A549 (cell line): Measurements from ENCODE around the gene PLA2G4F. TPM values are rescaled to one million over a fixed set of nuclear protein-coding genes. Genes with fewer than 3 reads are reported as not detected.

ENCODE experiments used
- ATAC-seq, 2 experiments: fragments of 200-7000 bp in 1 of 2; fragments of >200 bp in 1 of 2; cut with Nextera tagmentation in 1 of 2; cut with Tn5 transposase in 1 of 2; 3 replicates each; pipeline versions ENCODE4 v1.8.0 to v1.9.1; 2018 to 2020; ENCODE audit warnings: mild to moderate bottlenecking in 1 of 2, moderate library complexity in 1 of 2
- CTCF ChIA-PET: fragments of 300-600 bp; sonication (Branson Sonifier 250); formaldehyde crosslinking; extraction: SDS; loops from one replicate; lab custom pipeline; 2021; ENCODE audit warnings: antibody characterized with exemption, inconsistent platforms; lab: Yijun Ruan, JAX
- POLR2A ChIA-PET: fragments of 350-600 bp; formaldehyde crosslinking; extraction: SDS; loops from one replicate; lab custom pipeline; 2021; ENCODE audit warnings: antibody characterized with exemption, inconsistent platforms; lab: Yijun Ruan, JAX
- DNase-seq, 2 experiments: peaks; one replicate each; pipeline versions ENCODE4 v3.0.0 to v3.0.0-alpha.2; 2011 to 2016; ENCODE audit warnings: low read depth in 1 of 2, low spot score in 1 of 2
- FAIRE-seq: peaks from 2 replicates; lab custom pipeline; 2011; peaks lifted over from hg19 to GRCh38; lab: Jason Lieb, UNC
- H3K27ac ChIP-seq, 2 experiments: fragments of >200 bp; sonication (Bioruptor Twin); formaldehyde crosslinking; 3 replicates each; pipeline ENCODE4 v1.5.1; 2016 to 2017
- H3K4me1 ChIP-seq: fragments of >200 bp; sonication (Bioruptor Twin); formaldehyde crosslinking; 3 replicates; pipeline ENCODE4 v1.6.1; 2016
- H3K4me2 ChIP-seq: fragments of >200 bp; sonication (Bioruptor Twin); formaldehyde crosslinking; 3 replicates; pipeline ENCODE4 v1.6.1; 2016
- H3K4me3 ChIP-seq: fragments of >200 bp; sonication (Bioruptor Twin); formaldehyde crosslinking; 3 replicates; pipeline ENCODE4 v1.5.1; 2016
- H3K9me3 ChIP-seq: fragments of >200 bp; sonication (Bioruptor Twin); formaldehyde crosslinking; 3 replicates; pipeline ENCODE4 v1.6.1; 2016
- BCL3 ChIP-seq: fragments of >200 bp; sonication (Bioruptor Twin); formaldehyde crosslinking; IDR thresholded peaks from 3 replicates; pipeline ENCODE4 v1.6.1; 2016
- EHMT2 ChIP-seq: fragments of 200-600 bp; sonication (generic); IDR thresholded peaks from 2 replicates; pipeline ENCODE4 v1.6.1; 2016; ENCODE audit warnings: antibody characterized with exemption, low read depth, mild to moderate bottlenecking, moderate library complexity
- HOXA7 ChIP-seq: fragments of 250-450 bp; sonication (Bioruptor Pico); IDR thresholded peaks from 2 replicates; pipeline ENCODE4 v1.5.0; 2020; ENCODE audit warnings: mild to moderate bottlenecking, moderate library complexity
- HOXB13 ChIP-seq: fragments of 250-450 bp; sonication (Bioruptor Pico); IDR thresholded peaks from 2 replicates; pipeline ENCODE4 v1.5.0; 2020; ENCODE audit warnings: low read depth, mild to moderate bottlenecking, moderate library complexity
- MYC ChIP-seq: IDR thresholded peaks from 2 replicates; pipeline ENCODE4 v1.6.1; 2012; ENCODE audit warnings: mild to moderate bottlenecking, inconsistent platforms, low read length, improper control_type of control experiment, borderline replicate concordance
- NFE2L2 ChIP-seq: fragments of 150-350 bp; conservative IDR thresholded peaks from 2 replicates; pipeline ENCODE4 v1.6.1; 2014; ENCODE audit warnings: low read length
- NR3C1 ChIP-seq: fragments of >200 bp; sonication (Bioruptor Twin); formaldehyde crosslinking; IDR thresholded peaks from 3 replicates; pipeline ENCODE4 v1.6.1; 2017
- POLR2AphosphoS2 ChIP-seq: conservative IDR thresholded peaks from 2 replicates; pipeline ENCODE4 v1.6.1; 2012; ENCODE audit warnings: low read length, improper control_type of control experiment, inconsistent platforms
- RAD21 ChIP-seq, 2 experiments: fragments of >200 bp in 1 of 2; sonication (Bioruptor Twin) in 1 of 2; formaldehyde crosslinking in 1 of 2; IDR thresholded peaks in 1 of 2; conservative IDR thresholded peaks in 1 of 2; 2 replicates in 1 of 2; 3 replicates in 1 of 2; pipeline ENCODE4 v1.6.1; 2012 to 2018; ENCODE audit warnings: inconsistent platforms in 1 of 2
- RCOR1 ChIP-seq: fragments of 150-350 bp; IDR thresholded peaks from 2 replicates; pipeline ENCODE4 v1.6.1; 2014; ENCODE audit warnings: antibody characterized with exemption, low read length, low read depth
- RNF2 ChIP-seq: fragments of 200-600 bp; sonication (generic); IDR thresholded peaks from 2 replicates; pipeline ENCODE4 v1.6.1; 2016; ENCODE audit warnings: low read depth, mild to moderate bottlenecking, antibody characterized with exemption, moderate library complexity, borderline replicate concordance
- TP53 ChIP-seq: fragments of 250-450 bp; sonication (Bioruptor Pico); IDR thresholded peaks from 2 replicates; pipeline ENCODE4 v1.5.0; 2021; ENCODE audit warnings: mild to moderate bottlenecking, moderate library complexity
- USF2 ChIP-seq: fragments of 450-650 bp; IDR thresholded peaks from 2 replicates; pipeline ENCODE4 v1.6.1; 2014; ENCODE audit warnings: antibody characterized with exemption
- ZC3H11A ChIP-seq: fragments of 450-650 bp; IDR thresholded peaks from 2 replicates; pipeline ENCODE4 v1.6.1; 2014; ENCODE audit warnings: antibody characterized with exemption, mild to moderate bottlenecking
- ZNF302 ChIP-seq: fragments of 250-450 bp; sonication (Bioruptor Pico); IDR thresholded peaks from 2 replicates; pipeline ENCODE4 v1.9.0; 2021; ENCODE audit warnings: inconsistent platforms, mild to moderate bottlenecking, moderate library complexity
- WGBS: methylation state at CpG from one replicate; pipeline ENCODE4 v1.1.6; 2017; ENCODE audit errors: missing lambda C conversion rate; 5-methylcytosine and 5-hydroxymethylcytosine counted together
- polyA plus RNA-seq, 4 experiments: library from polyadenylated mRNA; depleted of rRNA in 3 of 4; stranded (reverse); fragments of >200 nt; fragmentation: RNase III in 1 of 4; extraction: RNeasy Plus Mini Kit Qiagen cat#74134 plus additional on column Dnase treatment in 1 of 4; gene quantifications; 2 replicates in 3 of 4; 3 replicates in 1 of 4; pipeline ENCODE4 v1.2.3, GENCODE V29; 2011 to 2017
- TF ChIP-seq, protein P1 (sequence below): fragments of 250-450 bp; sonication (Bioruptor Pico); IDR thresholded peaks from 2 replicates; pipeline ENCODE4 v1.5.0; 2020; ENCODE audit warnings: low read depth, mild to moderate bottlenecking, moderate library complexity

Gene PLA2G4F
- polyA plus RNA-seq, 2 of the 4 experiments (the other 2 are of a cell fraction) = not detected

GRCh38 chr15:42145546-42146455 is 10.6 kb downstream of the PLA2G4F start:
- no peak for ATAC-seq
- H3K9me3 ChIP-seq = no peaks in the 10 kb centered on the region
- TF ChIP-seq POLR2AphosphoS2 (no peak), HOXB13 (no peak), ZC3H11A (no peak), MYC (no peak), NR3C1 (no peak), ZNF302 (CRISPR knock-in tag) (no peak), RNF2 (no peak)
- H3K4me1 ChIP-seq = no peaks in the 10 kb centered on the region
- no peak overlapping the region for H3K4me3 ChIP-seq
- CTCF ChIA-PET = interaction anchor here (0.6 to 2.6 kb wide), 3 partner anchors 8 to 215 kb away, joined by 3 to 16 read pairs (median 5); no protein-coding TSS in a partner anchor
- H3K27ac ChIP-seq = no peak overlapping the region
- no peak for DNase-seq
- POLR2A ChIA-PET = no interaction called here
- H3K4me2 ChIP-seq = no peak overlapping the region
- FAIRE-seq = no peak
- 67% methylated on average over 14 of the region's 29 CpGs for WGBS

- no peak overlapping the region for H3K27ac ChIP-seq
Observed at GRCh38 chr15:42144841-42145375, 11.5 kb downstream of the PLA2G4F start.

More at GRCh38 chr15:42144841-42145375, 11.5 kb downstream of the PLA2G4F start:
- POLR2A ChIA-PET = no interaction called here
- 59% methylated on average over 8 of the region's 9 CpGs for WGBS
- CTCF ChIA-PET = interaction anchor here (0.6 to 1.6 kb wide), 4 partner anchors 10 to 214 kb away, joined by 3 to 5 read pairs (median 3); no protein-coding TSS in a partner anchor
- TF ChIP-seq RCOR1 = no peak
- no peak for TF ChIP-seq RAD21 (conservative IDR thresholded peaks at IDR 0.05 in 1 of 2, IDR thresholded peaks at IDR 0.05 in 1 of 2)
- TF ChIP-seq EHMT2 = no peak
- TF ChIP-seq NFE2L2 = no peak
- no peak for TF ChIP-seq BCL3
- TF ChIP-seq HOXA7 = no peak
- no peak for TF ChIP-seq RNF2
- no peak for TF ChIP-seq NR3C1
- TF ChIP-seq USF2 = no peak
- TF ChIP-seq, protein P1, sequence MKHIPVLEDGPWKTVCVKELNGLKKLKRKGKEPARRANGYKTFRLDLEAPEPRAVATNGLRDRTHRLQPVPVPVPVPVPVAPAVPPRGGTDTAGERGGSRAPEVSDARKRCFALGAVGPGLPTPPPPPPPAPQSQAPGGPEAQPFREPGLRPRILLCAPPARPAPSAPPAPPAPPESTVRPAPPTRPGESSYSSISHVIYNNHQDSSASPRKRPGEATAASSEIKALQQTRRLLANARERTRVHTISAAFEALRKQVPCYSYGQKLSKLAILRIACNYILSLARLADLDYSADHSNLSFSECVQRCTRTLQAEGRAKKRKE (CRISPR knock-in tag) = no peak
- no peak for TF ChIP-seq TP53 (CRISPR knock-in tag)
- Histone ChIP-seq H3K4me2 (no peak overlapping the region), H3K4me3 (no peak overlapping the region), H3K9me3 (no peaks in the 10 kb centered on the region), H3K4me1 (no peaks in the 10 kb centered on the region)
- FAIRE-seq = no peak
- DNase-seq = no peak
- ATAC-seq = no peak
